Neural progenitor cell (in vitro differentiated cells): Measurements from ENCODE around the gene LSM3.

ENCODE experiments used
- EZH2phosphoT487 ChIP-seq: fragments of 200-600 bp; sonication (generic); IDR thresholded peaks from 2 replicates; pipeline ENCODE4 v1.6.1; 2017; ENCODE audit warnings: antibody characterized with exemption
- TF ChIP-seq, protein P1 (sequence below): fragments of 200-600 bp; sonication (generic); IDR thresholded peaks from 2 replicates; pipeline ENCODE4 v1.5.1; 2017; ENCODE audit warnings: antibody characterized with exemption, mild to moderate bottlenecking

DNA sequence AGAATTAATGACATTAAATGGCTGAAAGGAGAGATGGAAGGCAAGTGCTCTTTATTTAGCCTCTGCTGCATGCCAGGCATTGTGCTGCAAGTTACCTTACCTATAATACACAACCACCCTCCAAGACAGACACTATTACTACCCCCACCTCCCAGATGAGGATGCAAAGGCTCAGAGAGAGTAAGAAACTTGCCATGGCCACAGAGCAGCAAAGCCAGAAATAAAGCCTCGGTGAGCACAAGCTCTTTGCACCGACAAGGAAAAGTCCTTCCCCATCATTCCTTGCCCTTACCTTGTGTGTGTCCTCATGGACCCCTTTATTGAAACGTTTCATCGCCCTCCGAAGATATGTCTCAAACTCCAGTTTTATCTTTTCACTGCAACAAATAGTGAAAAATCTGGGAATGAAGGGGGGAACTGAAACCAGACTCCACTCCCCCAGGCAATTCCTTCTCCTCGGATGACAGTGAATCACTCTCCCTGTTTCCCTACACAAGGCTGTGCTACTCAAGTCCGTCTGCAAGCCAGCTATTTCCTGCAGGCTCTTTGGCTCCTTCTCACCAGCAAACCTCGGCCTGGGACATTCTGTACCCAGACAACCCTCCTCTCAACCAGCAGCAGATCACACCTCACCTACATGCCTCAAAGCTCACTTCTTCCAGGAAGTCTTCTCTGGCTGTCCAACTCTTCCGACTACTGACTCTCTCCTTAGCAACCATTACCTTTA lies 11.6 kb upstream of the LSM3 start:
- TF ChIP-seq, protein P1, sequence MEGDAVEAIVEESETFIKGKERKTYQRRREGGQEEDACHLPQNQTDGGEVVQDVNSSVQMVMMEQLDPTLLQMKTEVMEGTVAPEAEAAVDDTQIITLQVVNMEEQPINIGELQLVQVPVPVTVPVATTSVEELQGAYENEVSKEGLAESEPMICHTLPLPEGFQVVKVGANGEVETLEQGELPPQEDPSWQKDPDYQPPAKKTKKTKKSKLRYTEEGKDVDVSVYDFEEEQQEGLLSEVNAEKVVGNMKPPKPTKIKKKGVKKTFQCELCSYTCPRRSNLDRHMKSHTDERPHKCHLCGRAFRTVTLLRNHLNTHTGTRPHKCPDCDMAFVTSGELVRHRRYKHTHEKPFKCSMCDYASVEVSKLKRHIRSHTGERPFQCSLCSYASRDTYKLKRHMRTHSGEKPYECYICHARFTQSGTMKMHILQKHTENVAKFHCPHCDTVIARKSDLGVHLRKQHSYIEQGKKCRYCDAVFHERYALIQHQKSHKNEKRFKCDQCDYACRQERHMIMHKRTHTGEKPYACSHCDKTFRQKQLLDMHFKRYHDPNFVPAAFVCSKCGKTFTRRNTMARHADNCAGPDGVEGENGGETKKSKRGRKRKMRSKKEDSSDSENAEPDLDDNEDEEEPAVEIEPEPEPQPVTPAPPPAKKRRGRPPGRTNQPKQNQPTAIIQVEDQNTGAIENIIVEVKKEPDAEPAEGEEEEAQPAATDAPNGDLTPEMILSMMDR = no peak
- TF ChIP-seq EZH2phosphoT487 = no peak
